ENCODE data around the gene NETO2.
"Not testable (repeated sequence)": the region's sequence is repeated elsewhere in the genome, so short reads cannot be mapped to it uniquely, and the experiment has no call there.

DNA sequence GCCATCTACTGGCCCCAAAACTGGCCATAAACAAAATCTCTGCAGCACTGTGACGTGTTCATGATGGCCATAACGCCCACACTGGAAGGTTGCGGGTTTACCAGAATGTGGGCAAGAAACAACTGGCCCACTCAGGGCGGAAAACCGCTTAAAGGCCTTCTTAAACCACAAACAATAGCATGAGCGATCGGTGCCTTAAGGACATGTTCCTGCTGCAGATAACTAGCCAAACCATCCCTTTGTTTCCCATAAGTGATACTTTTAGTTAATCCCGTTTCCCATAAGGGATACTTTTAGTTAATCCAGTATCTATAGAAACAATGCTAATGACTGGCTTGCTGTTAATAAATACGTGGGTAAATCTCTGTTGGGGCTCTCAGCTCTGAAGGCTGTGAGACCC, 8.8 kb upstream of the NETO2 start:
- TF ChIP-seq, protein P1, sequence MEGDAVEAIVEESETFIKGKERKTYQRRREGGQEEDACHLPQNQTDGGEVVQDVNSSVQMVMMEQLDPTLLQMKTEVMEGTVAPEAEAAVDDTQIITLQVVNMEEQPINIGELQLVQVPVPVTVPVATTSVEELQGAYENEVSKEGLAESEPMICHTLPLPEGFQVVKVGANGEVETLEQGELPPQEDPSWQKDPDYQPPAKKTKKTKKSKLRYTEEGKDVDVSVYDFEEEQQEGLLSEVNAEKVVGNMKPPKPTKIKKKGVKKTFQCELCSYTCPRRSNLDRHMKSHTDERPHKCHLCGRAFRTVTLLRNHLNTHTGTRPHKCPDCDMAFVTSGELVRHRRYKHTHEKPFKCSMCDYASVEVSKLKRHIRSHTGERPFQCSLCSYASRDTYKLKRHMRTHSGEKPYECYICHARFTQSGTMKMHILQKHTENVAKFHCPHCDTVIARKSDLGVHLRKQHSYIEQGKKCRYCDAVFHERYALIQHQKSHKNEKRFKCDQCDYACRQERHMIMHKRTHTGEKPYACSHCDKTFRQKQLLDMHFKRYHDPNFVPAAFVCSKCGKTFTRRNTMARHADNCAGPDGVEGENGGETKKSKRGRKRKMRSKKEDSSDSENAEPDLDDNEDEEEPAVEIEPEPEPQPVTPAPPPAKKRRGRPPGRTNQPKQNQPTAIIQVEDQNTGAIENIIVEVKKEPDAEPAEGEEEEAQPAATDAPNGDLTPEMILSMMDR (IDR thresholded peaks at IDR 0.05; ENCODE audit: poor library complexity) = not testable (repeated sequence)
- TF ChIP-seq EZH2phosphoT487 (IDR thresholded peaks at IDR 0.05; ENCODE audit: low read depth, severe bottlenecking, unreplicated experiment); EZH2 (IDR thresholded peaks at IDR 0.05; ENCODE audit: borderline replicate concordance): not testable (repeated sequence)
